Mesenchymal stem cell (in vitro differentiated cells and primary cell): ENCODE results near the gene ZBTB49.
A peak's percentile ranks its signal among the peaks of the same experiment; 100 is the strongest.

ENCODE experiments used
- DNase-seq: peaks from one replicate; pipeline ENCODE4 v3.0.0-alpha.2; 2013
- H2AFZ ChIP-seq: one replicate; pipeline ENCODE4 v1.6.1; 2013; ENCODE audit warnings: low read depth, mild to moderate bottlenecking, control low read depth, inconsistent platforms, low read length, moderate library complexity
- H2AK5ac ChIP-seq: 2 replicates; pipeline ENCODE4 v1.6.1; 2013; ENCODE audit warnings: low read length, moderate library complexity, mild to moderate bottlenecking, inconsistent platforms; ENCODE audit not compliant: severe bottlenecking
- H2BK120ac ChIP-seq: one replicate; pipeline ENCODE4 v1.6.1; 2013; ENCODE audit warnings: low read depth, mild to moderate bottlenecking, inconsistent platforms, low read length, moderate library complexity
- H2BK12ac ChIP-seq, 2 experiments: one replicate each; pipeline ENCODE4 v1.6.1; 2013; ENCODE audit warnings: inconsistent platforms in 2 of 2, low read length in 2 of 2, mild to moderate bottlenecking in 2 of 2, moderate library complexity in 2 of 2, control low read depth in 1 of 2
- H2BK15ac ChIP-seq: one replicate; pipeline ENCODE4 v1.6.1; 2013; ENCODE audit warnings: mild to moderate bottlenecking, low read depth, inconsistent platforms; ENCODE audit not compliant: poor library complexity, severe bottlenecking
- H2BK5ac ChIP-seq: 2 replicates; pipeline ENCODE4 v1.6.1; 2013; ENCODE audit warnings: low read depth, mild to moderate bottlenecking, low read length, control low read depth, inconsistent platforms; ENCODE audit not compliant: poor library complexity, severe bottlenecking
- H3K14ac ChIP-seq, 2 experiments: one replicate each; pipeline ENCODE4 v1.6.1; 2013; ENCODE audit warnings: inconsistent platforms in 2 of 2, low read length in 2 of 2, control low read depth in 1 of 2, mild to moderate bottlenecking in 1 of 2, moderate library complexity in 1 of 2
- H3K18ac ChIP-seq, 2 experiments: one replicate each; pipeline ENCODE4 v1.6.1; 2013; ENCODE audit warnings: inconsistent platforms in 2 of 2, low read length in 2 of 2, control low read depth in 1 of 2, low read depth in 1 of 2, mild to moderate bottlenecking in 1 of 2
- H3K23ac ChIP-seq, 2 experiments: one replicate each; pipeline ENCODE4 v1.6.1; 2013; ENCODE audit warnings: inconsistent platforms in 2 of 2, low read length in 2 of 2, mild to moderate bottlenecking in 2 of 2, moderate library complexity in 2 of 2, control low read depth in 1 of 2
- H3K27ac ChIP-seq: 2 replicates; pipeline ENCODE4 v1.5.1; 2013; ENCODE audit warnings: mild to moderate bottlenecking, moderate library complexity, low read length, control low read depth, inconsistent platforms; ENCODE audit not compliant: poor library complexity, severe bottlenecking
- H3K27me3 ChIP-seq, 2 experiments: 2 replicates each; pipeline versions ENCODE4 v1.6.1 to v1.7.0; 2013; ENCODE audit warnings: low read length in 2 of 2, mild to moderate bottlenecking in 2 of 2, moderate library complexity in 2 of 2, control low read depth in 1 of 2, inconsistent platforms in 1 of 2; ENCODE audit not compliant: control insufficient read depth in 1 of 2, insufficient read depth in 1 of 2
- H3K36me3 ChIP-seq, 2 experiments: 2 replicates each; pipeline versions ENCODE4 v1.6.1 to v1.7.0; 2013; ENCODE audit warnings: low read length in 2 of 2, control low read depth in 1 of 2, inconsistent platforms in 1 of 2, low read depth in 1 of 2, mild to moderate bottlenecking in 1 of 2; ENCODE audit not compliant: insufficient read depth in 2 of 2, control insufficient read depth in 1 of 2
- H3K4ac ChIP-seq, 2 experiments: one replicate each; pipeline ENCODE4 v1.6.1; 2013; ENCODE audit warnings: inconsistent platforms in 2 of 2, low read length in 2 of 2, mild to moderate bottlenecking in 2 of 2, moderate library complexity in 2 of 2, control low read depth in 1 of 2, low read depth in 1 of 2
- H3K4me1 ChIP-seq: 2 replicates; pipeline ENCODE4 v1.6.1; 2013; ENCODE audit warnings: low read depth, low read length, control low read depth; ENCODE audit not compliant: control insufficient read depth, insufficient read depth
- H3K4me2 ChIP-seq: 2 replicates; pipeline ENCODE4 v1.6.1; 2013; ENCODE audit warnings: low read length, mild to moderate bottlenecking, inconsistent platforms; ENCODE audit not compliant: poor library complexity, severe bottlenecking
- H3K4me3 ChIP-seq, 2 experiments: 2 replicates each; pipeline versions ENCODE4 v1.5.1 to v1.7.0; 2013; ENCODE audit warnings: low read length in 2 of 2, mild to moderate bottlenecking in 2 of 2, control low read depth in 1 of 2, low read depth in 1 of 2; ENCODE audit not compliant: insufficient read depth in 1 of 2
- H3K79me1 ChIP-seq: replicated peaks from 2 replicates; pipeline ENCODE4 v1.6.1; 2013; ENCODE audit warnings: mild to moderate bottlenecking, control low read depth, low read length, inconsistent platforms; ENCODE audit not compliant: poor library complexity, severe bottlenecking
- H3K9ac ChIP-seq: 2 replicates; pipeline ENCODE4 v1.7.0; 2013; ENCODE audit warnings: mild to moderate bottlenecking, low read length, moderate library complexity
- H3K9me3 ChIP-seq: 2 replicates; pipeline ENCODE4 v1.7.0; 2013; ENCODE audit warnings: mild to moderate bottlenecking, low read length; ENCODE audit not compliant: control insufficient read depth
- H4K8ac ChIP-seq: one replicate; pipeline ENCODE4 v1.6.1; 2013; ENCODE audit warnings: inconsistent platforms, mild to moderate bottlenecking, low read length, moderate library complexity
- H4K91ac ChIP-seq: one replicate; pipeline ENCODE4 v1.6.1; 2013; ENCODE audit warnings: mild to moderate bottlenecking, low read length, inconsistent platforms
- WGBS: methylation state at CpG from one replicate; pipeline ENCODE4 v1.1.7; 2013; ENCODE audit warnings: mixed read lengths; 5-methylcytosine and 5-hydroxymethylcytosine counted together

ZBTB49 gene

GRCh38 chr4:4368809-4369580, 78.9 kb downstream of the ZBTB49 start:
- Histone ChIP-seq H3K23ac (no peak overlapping the region), H2BK15ac (no peak overlapping the region), H2BK5ac (no peak overlapping the region), H3K79me1 (no peaks in the 10 kb centered on the region), H2AK5ac (no peak overlapping the region), H3K14ac (peak overlapping the region in 1 of 2 experiments; percentile 4), H3K4me1 (no peaks in the 10 kb centered on the region), H4K8ac (no peak overlapping the region), H3K36me3 (no peaks in the 10 kb centered on the region), H3K4me3 (no peak overlapping the region), H3K4ac (no peak overlapping the region), H3K27me3 (peaks cover 31 to 56% of the 10 kb centered on the region in 2 experiments), H3K27ac (no peak overlapping the region), H4K91ac (no peak overlapping the region), H3K4me2 (no peak overlapping the region), H2BK120ac (no peak overlapping the region), H3K9me3 (peaks cover 6% of the 10 kb centered on the region), H2AFZ (no peak overlapping the region), H3K9ac (no peak overlapping the region), H2BK12ac (no peak overlapping the region), H3K18ac (no peak overlapping the region)
- 79% methylated on average over 11 of the region's 11 CpGs for WGBS
- DNase-seq = no peak
